Aorta (tissue), 5 donors: Measurements from ENCODE around the gene CYP4F12. TPM values are rescaled to one million over a fixed set of nuclear protein-coding genes. Genes with fewer than 3 reads are reported as not detected.
"Not testable (repeated sequence)": the region's sequence is repeated elsewhere in the genome, so short reads cannot be mapped to it uniquely, and the experiment has no call there.

Source experiments
- ATAC-seq: fragments of 200-7000 bp; cut with Tn5 transposase; one replicate; pipeline ENCODE4 v1.9.1; 2022; ENCODE audit warnings: moderate library complexity; ENCODE audit not compliant: low FRiP score
- DNase-seq, 2 donors: peaks; one replicate each; pipeline ENCODE4 v3.0.0-alpha.2; 2020
- H3K27ac ChIP-seq, 2 donors: one replicate each; pipeline ENCODE4 v1.5.1; 2013; ENCODE audit warnings: low read length in 2 of 2, mild to moderate bottlenecking in 2 of 2, moderate library complexity in 2 of 2, control low read depth in 1 of 2, inconsistent platforms in 1 of 2, low read depth in 1 of 2
- H3K27me3 ChIP-seq, 2 donors: one replicate each; pipeline ENCODE4 v1.6.1; 2013; ENCODE audit warnings: control low read depth in 1 of 2, low read length in 1 of 2, mild to moderate bottlenecking in 1 of 2, moderate library complexity in 1 of 2; ENCODE audit not compliant: insufficient read depth in 2 of 2, control insufficient read depth in 1 of 2
- H3K36me3 ChIP-seq, 2 donors: one replicate each; pipeline ENCODE4 v1.6.1; 2013; ENCODE audit warnings: control low read depth in 1 of 2, low read length in 1 of 2, mild to moderate bottlenecking in 1 of 2; ENCODE audit not compliant: insufficient read depth in 2 of 2, control insufficient read depth in 1 of 2
- H3K4me1 ChIP-seq, 2 donors: one replicate each; pipeline ENCODE4 v1.6.1; 2013; ENCODE audit warnings: low read length in 2 of 2, control low read depth in 1 of 2, mild to moderate bottlenecking in 1 of 2, moderate library complexity in 1 of 2; ENCODE audit not compliant: insufficient read depth in 2 of 2, control insufficient read depth in 1 of 2
- H3K4me3 ChIP-seq, 2 donors: one replicate each; pipeline ENCODE4 v1.5.1; 2013; ENCODE audit warnings: low read length in 2 of 2, control low read depth in 1 of 2, mild to moderate bottlenecking in 1 of 2
- H3K9me3 ChIP-seq: one replicate; pipeline ENCODE4 v1.6.1; 2013; ENCODE audit warnings: mild to moderate bottlenecking, low read length; ENCODE audit not compliant: control insufficient read depth
- WGBS, 2 donors: extraction: QIAGEN DNeasy Blood & Tissue Kit; methylation state at CpG; one replicate each; pipeline ENCODE4 v1.1.7; 2013; 5-methylcytosine and 5-hydroxymethylcytosine counted together
- intact Hi-C, 2 donors: fragments of 100-400 bp; cut with DNase I; formaldehyde crosslinking; loops; one replicate each; pipeline versions ENCODE4 v1.14.2 to v1.15.0; 2022
- polyA plus RNA-seq, 2 donors: library from polyadenylated mRNA; stranded (reverse); fragments of 200-250 nt; gene quantifications; one replicate each; pipeline ENCODE4 v1.2.3, GENCODE V29; 2013
- total RNA-seq, 2 donors: library from RNA; stranded (reverse); fragmentation: NEBNext Ultra II Directional; extraction: Animal tissue kit (Norgen Biotek cat#: 25700); gene quantifications; one replicate each; pipeline ENCODE4 v1.2.1, GENCODE V29; 2021
- donor health status: healthy with polysubstance abuse.
- donor health status: Bipolar disorder and iron deficiency.
- donor health status: DM: no; HTN: no; CAD: no.
- donor health status: DM: no; HTN: no; CAD: no.
- donor health status: DM: yes; HTN: yes; CAD: no.

The CYP4F12 gene
- total and polyA plus RNA-seq, 4 donors: 0.43 to 14.1 (median 5.1) TPM

DNA sequence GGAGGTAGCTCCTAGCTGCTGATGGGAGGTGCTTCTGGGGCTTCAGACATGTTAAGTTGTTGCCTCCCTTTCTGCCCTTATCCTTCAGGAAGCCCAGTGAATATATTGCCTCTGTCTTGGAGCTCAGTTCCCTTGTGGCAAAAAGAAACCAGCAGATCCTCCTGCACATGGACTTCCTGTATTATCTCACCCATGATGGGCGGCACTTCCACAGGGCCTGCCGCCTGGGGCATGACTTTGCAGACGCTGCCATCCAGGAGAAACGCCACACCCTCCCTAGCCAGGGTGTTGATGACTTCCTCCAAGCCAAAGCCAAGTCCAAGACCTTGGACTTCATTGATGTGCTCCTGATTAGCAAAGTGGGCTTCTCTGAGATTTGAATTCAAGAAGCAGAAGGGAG lies 6.0 kb upstream of the CYP4F12 start:
- peaks cover 4% of the 10 kb centered on the region for H3K9me3 ChIP-seq
- H3K27me3 ChIP-seq: no peaks in the 10 kb centered on the region
- no peaks in the 10 kb centered on the region for H3K4me1 ChIP-seq
- no peaks in the 10 kb centered on the region for H3K36me3 ChIP-seq
- intact Hi-C loops: no loop called here
- DNase-seq (peak in 1 of 2 donors; percentile 67), ATAC-seq (no peak)
- 41 to 47% methylated on average over 4 of the region's 4 CpGs for WGBS, 2 donors
- no peak overlapping the region for H3K27ac ChIP-seq
- no peak overlapping the region for H3K4me3 ChIP-seq

DNA sequence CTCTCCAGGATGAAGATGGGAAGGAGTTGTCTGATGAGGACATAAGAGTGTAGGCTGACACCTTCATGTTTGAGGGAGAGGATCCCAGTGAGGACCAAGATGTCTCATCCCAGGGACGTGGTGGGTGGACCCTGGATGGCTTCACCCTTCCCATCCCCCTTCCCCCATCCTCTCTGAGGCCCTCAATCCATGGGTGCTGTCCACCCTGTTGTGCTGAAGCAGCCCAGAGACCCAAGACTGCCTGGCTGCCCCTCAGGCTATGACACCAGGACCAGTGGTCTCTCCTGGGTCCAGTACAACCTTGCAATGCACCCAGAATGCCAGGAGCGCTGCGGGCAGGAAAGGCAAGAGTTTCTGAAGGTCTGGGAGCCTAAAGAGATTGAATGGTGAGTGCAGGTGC lies 3.4 kb upstream of the CYP4F12 start:
- 58 to 60% methylated on average over 3 of the region's 3 CpGs for WGBS, 2 donors
- peaks cover 3% of the 10 kb centered on the region for H3K9me3 ChIP-seq
- no peak overlapping the region for H3K4me3 ChIP-seq
- DNase-seq (no peak), ATAC-seq (no peak)
- no peaks in the 10 kb centered on the region for H3K36me3 ChIP-seq
- no peaks in the 10 kb centered on the region for H3K27me3 ChIP-seq
- no peaks in the 10 kb centered on the region for H3K4me1 ChIP-seq
- no peak overlapping the region for H3K27ac ChIP-seq
- intact Hi-C loops: no loop called here

DNA sequence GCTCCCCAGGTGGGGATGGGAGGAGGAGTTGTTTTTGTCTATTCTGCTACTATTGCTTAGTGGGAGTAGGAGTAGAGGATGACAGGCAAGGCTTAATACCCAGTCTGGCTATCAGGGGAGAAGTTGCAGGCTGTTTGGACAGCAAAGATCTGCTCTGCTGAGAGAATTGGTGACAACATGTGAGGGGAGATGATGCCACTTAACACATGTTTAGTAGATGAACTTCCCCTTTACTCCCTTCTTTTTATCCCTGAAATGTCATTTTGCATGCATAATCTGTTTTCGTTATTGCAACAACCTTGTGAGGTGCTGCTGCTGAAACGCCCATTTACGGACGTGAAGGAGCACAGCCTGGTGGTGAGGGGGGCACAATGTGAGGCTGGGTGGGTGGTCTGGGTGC lies 3.0 kb upstream of the CYP4F12 start:
- no peak for ATAC-seq

DNA sequence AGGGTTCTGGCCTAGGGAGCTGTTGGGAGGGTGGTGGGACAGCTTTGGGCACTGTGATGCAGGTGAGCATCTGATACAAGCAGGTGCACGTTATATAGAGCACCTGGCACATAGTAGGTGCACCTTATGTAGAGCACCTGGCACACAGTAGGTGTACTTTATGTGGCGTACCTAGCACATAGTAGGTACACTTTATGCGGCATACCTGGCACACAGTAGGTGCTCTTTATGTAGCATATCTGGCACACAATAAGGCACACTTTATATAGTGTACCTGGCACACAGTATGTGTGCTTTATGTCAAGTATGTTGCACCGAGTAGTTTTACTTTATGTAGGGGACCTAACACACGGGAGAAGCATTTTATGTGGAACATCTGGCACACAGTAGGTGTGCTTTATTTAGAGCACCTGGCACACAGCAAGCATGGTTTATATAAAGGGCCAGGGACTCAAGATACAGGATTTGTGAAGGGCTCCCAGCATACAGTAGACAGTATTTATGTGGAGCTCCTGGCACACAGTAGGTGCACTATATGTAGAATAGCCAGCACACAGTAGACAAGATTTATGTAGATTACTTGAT lies 1.6 kb upstream of the CYP4F12 start:
- DNase-seq: no peak
- Histone ChIP-seq H3K9me3 (peaks cover 2% of the 10 kb centered on the region), H3K36me3 (no peaks in the 10 kb centered on the region), H3K4me1 (no peaks in the 10 kb centered on the region), H3K27me3 (no peaks in the 10 kb centered on the region), H3K27ac (no peak overlapping the region), H3K4me3 (no peak overlapping the region)
- ATAC-seq: no peak
- intact Hi-C loops: no loop called here
- WGBS, 2 donors: 75 to 80% methylated on average over 5 of the region's 5 CpGs

More for the DNA sequence above, 3.0 kb upstream of the CYP4F12 start:
- DNase-seq: no peak
- H3K4me1 ChIP-seq: no peaks in the 10 kb centered on the region
- intact Hi-C loops: no loop called here
- WGBS, 2 donors: 49 to 80% methylated on average over 4 of the region's 4 CpGs
- H3K27ac ChIP-seq: no peak overlapping the region
- H3K36me3 ChIP-seq: no peaks in the 10 kb centered on the region
- no peaks in the 10 kb centered on the region for H3K27me3 ChIP-seq
- H3K4me3 ChIP-seq: no peak overlapping the region
- peaks cover 2% of the 10 kb centered on the region for H3K9me3 ChIP-seq

DNA sequence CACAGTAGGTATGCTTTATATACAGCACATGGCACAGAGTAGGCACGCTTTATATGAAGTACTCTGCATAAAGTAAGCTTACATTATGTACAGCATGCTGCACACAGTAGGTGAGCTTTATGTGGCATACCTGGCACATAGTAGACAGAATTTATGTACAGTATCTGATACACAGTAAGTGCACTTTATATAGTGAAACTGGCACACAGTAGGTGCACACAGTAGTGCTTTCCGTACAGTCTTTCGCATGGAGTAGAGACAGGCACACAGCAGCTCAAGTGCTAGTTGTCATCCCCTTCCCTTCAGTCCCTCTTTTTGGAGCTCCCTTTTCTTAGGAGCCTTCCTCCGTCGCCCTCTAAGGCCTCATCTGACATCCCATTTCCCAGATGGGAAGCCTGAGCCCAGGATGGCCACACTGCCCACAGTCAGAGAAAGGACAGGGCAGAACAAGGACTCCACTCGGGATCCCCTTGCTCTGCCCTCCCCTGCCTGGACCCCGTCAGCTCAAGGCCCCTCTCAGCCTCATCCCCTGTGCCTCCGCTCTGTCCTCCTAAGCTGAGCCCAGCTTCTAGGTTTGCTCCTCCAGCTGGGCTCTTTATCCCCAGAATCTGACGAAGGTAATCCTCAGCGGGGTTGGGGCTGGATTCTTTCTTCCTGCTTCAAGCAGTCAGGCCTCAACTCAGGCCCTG lies 852 bp upstream of the CYP4F12 start:
- ATAC-seq: no peak
- WGBS, 2 donors: 56 to 57% methylated on average over 10 of the region's 10 CpGs
- H3K9me3 ChIP-seq: no peaks in the 10 kb centered on the region
- no peak for DNase-seq
- intact Hi-C loops: no loop called here
- H3K36me3 ChIP-seq: no peaks in the 10 kb centered on the region
- no peak overlapping the region for H3K4me3 ChIP-seq
- H3K27ac ChIP-seq: no peak overlapping the region
- H3K27me3 ChIP-seq: no peaks in the 10 kb centered on the region
- H3K4me1 ChIP-seq: no peaks in the 10 kb centered on the region

DNA sequence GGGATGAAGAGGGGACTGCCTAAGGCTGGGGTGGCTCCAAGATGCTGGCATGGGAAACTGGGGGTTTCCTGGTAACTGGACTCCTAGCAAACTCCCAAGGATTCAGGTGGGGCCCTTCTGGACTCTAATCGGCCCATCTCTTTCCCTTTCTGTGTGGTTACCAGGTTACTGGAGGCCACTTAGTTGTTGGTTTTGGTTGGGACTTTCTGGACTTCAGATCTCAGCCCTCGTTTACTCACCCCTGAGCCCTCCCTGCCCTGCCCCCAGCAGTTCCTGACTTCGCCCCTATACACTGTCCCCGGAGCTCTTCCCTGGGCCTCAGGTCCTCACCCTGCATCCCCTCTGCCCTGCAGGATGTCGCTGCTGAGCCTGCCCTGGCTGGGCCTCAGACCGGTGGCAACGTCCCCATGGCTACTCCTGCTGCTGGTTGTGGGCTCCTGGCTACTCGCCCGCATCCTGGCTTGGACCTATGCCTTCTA lies 328 bp downstream of the CYP4F12 start:
- ATAC-seq (peak; percentile 16), DNase-seq (no peak)
- Histone ChIP-seq H3K27ac (no peak overlapping the region), H3K4me3 (no peak overlapping the region), H3K9me3 (no peaks in the 10 kb centered on the region), H3K4me1 (no peaks in the 10 kb centered on the region), H3K27me3 (no peaks in the 10 kb centered on the region), H3K36me3 (no peaks in the 10 kb centered on the region)
- 21 to 27% methylated on average over 9 of the region's 9 CpGs for WGBS, 2 donors
- intact Hi-C loops: no loop called here

DNA sequence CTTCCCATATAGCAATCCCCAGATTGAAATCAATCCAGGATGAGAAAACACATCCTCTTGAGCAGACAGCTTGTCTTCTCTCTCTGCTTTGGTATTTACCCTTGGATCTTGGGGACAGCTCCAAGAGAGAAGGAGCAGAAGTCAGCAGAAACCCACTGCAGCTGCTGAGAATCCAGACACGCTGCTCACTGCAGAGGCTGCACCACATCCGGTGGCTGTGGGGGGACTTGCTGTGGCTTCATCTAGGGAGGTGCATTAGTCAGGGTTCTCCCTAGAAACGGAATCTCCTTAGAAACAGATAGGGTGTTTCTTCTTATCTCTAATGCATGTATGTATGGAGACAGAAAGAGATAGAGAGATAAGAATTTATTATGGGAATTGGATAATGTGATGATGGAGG lies 2.7 kb downstream of the CYP4F12 start:
- Histone ChIP-seq H3K27me3 (peaks cover 0 to 2% of the 10 kb centered on the region in 2 donors), H3K36me3 (no peaks in the 10 kb centered on the region), H3K27ac (no peak overlapping the region), H3K9me3 (no peaks in the 10 kb centered on the region), H3K4me1 (no peaks in the 10 kb centered on the region), H3K4me3 (no peak overlapping the region)
- intact Hi-C loops: no loop called here
- 44 to 49% methylated on average over 3 of the region's 3 CpGs for WGBS, 2 donors
- DNase-seq: no peak
- no peak for ATAC-seq

DNA sequence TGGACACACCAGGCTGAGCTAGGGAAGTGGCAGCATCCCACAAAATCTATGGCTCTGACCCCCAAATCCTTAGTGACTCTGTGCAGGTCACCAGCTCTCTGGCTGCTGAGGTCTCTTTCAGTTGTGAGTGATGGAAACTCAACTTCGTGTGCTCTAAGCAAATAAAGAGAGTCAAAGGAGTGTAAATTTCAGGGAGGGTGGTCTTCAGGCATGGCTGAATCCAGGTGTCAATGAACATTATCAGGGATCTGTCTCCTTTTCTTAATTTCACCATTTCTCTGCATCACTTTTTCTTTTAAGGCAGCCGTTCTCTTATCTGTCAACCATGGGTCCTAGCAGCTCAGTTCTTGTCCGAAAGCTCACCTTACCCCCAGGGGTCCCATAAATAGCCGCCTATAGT lies 6.2 kb downstream of the CYP4F12 start:
- Histone ChIP-seq H3K4me1 (no peaks in the 10 kb centered on the region), H3K36me3 (no peaks in the 10 kb centered on the region), H3K27ac (no peak overlapping the region), H3K27me3 (peaks cover 0 to 2% of the 10 kb centered on the region in 2 donors), H3K9me3 (no peaks in the 10 kb centered on the region), H3K4me3 (no peak overlapping the region)
- 13 to 15% methylated on average over 4 of the region's 4 CpGs for WGBS, 2 donors
- intact Hi-C loops: no loop called here
- no peak for DNase-seq
- ATAC-seq: no peak

DNA sequence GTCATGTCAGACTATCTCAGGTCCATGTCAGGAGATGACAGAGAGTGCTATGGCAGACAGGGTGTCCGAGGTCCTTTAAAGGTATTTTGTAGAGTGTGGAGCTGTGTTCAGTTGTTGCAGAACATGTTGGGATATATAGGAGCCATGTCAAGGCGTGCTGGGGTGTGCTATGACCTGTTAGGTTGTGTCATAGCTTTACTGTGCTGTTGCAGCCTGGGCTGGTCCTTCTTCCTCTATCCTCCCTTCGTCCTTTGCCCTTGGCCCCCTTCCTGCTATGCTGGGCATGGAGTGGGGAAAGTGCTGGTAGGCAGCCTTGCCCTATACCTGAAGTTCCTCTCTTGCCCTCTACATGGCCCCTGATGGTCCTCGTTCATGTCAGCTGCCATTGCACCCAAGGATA lies 7.0 kb downstream of the CYP4F12 start:
- H3K36me3 ChIP-seq, intact Hi-C loops, H3K27me3 ChIP-seq, DNase-seq, H3K9me3 ChIP-seq, H3K4me1 ChIP-seq, H3K4me3 ChIP-seq, H3K27ac ChIP-seq, ATAC-seq: not testable (repeated sequence)
- WGBS, 2 donors: 49 to 52% methylated on average over 4 of the region's 4 CpGs
